Neural cell (in vitro differentiated cells): ENCODE results near the gene MMP13.

Experiments
- CTCF ChIP-seq: fragments of 450-650 bp; IDR thresholded peaks from 2 replicates; pipeline ENCODE4 v1.5.1; 2014; ENCODE audit warnings: antibody characterized with exemption, mild to moderate bottlenecking, moderate library complexity; ENCODE audit not compliant: poor library complexity, severe bottlenecking
- EP300 ChIP-seq: fragments of 450-650 bp; conservative IDR thresholded peaks from 2 replicates; pipeline ENCODE4 v1.6.1; 2014; ENCODE audit warnings: antibody characterized with exemption, mild to moderate bottlenecking, moderate library complexity; ENCODE audit not compliant: poor library complexity, severe bottlenecking
- EZH2 ChIP-seq: fragments of 200-600, 300-800 bp; shearing (Covaris generic), sonication (generic); IDR thresholded peaks from 2 replicates; pipeline ENCODE4 v1.6.1; 2014; ENCODE audit warnings: antibody characterized with exemption, low read length, borderline replicate concordance, mild to moderate bottlenecking; ENCODE audit not compliant: insufficient read depth, poor library complexity, severe bottlenecking
- RAD21 ChIP-seq: fragments of 450-650 bp; conservative IDR thresholded peaks from 2 replicates; pipeline ENCODE4 v1.6.1; 2014; ENCODE audit warnings: antibody characterized with exemption, mild to moderate bottlenecking, moderate library complexity
- SMC3 ChIP-seq: fragments of 450-650 bp; conservative IDR thresholded peaks from 2 replicates; pipeline ENCODE4 v1.6.1; 2014; ENCODE audit warnings: antibody characterized with exemption, mild to moderate bottlenecking, moderate library complexity; ENCODE audit not compliant: poor library complexity
- TAF1 ChIP-seq: IDR thresholded peaks from 2 replicates; pipeline ENCODE4 v1.6.1; 2012; ENCODE audit warnings: low read depth
- TF ChIP-seq, protein P1 (sequence below): IDR thresholded peaks from 2 replicates; pipeline ENCODE4 v1.6.1; 2012; ENCODE audit warnings: borderline replicate concordance

GRCh38 chr11:102974552-102975280, 19.2 kb upstream of the MMP13 start:
- no peak for TF ChIP-seq CTCF
- TF ChIP-seq EP300: no peak
- no peak for TF ChIP-seq EZH2
- TF ChIP-seq RAD21: no peak
- no peak for TF ChIP-seq SMC3
- TF ChIP-seq, protein P1, sequence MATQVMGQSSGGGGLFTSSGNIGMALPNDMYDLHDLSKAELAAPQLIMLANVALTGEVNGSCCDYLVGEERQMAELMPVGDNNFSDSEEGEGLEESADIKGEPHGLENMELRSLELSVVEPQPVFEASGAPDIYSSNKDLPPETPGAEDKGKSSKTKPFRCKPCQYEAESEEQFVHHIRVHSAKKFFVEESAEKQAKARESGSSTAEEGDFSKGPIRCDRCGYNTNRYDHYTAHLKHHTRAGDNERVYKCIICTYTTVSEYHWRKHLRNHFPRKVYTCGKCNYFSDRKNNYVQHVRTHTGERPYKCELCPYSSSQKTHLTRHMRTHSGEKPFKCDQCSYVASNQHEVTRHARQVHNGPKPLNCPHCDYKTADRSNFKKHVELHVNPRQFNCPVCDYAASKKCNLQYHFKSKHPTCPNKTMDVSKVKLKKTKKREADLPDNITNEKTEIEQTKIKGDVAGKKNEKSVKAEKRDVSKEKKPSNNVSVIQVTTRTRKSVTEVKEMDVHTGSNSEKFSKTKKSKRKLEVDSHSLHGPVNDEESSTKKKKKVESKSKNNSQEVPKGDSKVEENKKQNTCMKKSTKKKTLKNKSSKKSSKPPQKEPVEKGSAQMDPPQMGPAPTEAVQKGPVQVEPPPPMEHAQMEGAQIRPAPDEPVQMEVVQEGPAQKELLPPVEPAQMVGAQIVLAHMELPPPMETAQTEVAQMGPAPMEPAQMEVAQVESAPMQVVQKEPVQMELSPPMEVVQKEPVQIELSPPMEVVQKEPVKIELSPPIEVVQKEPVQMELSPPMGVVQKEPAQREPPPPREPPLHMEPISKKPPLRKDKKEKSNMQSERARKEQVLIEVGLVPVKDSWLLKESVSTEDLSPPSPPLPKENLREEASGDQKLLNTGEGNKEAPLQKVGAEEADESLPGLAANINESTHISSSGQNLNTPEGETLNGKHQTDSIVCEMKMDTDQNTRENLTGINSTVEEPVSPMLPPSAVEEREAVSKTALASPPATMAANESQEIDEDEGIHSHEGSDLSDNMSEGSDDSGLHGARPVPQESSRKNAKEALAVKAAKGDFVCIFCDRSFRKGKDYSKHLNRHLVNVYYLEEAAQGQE: no peak
- TF ChIP-seq TAF1: no peak
